GM13977 (cell line): Measurements from ENCODE around the gene INAFM1.
A peak's percentile ranks its signal among the peaks of the same experiment; 100 is the strongest.

ENCODE experiments used
- DNase-seq: peaks from one replicate; pipeline ENCODE4 v3.0.0; 2012; ENCODE audit warnings: low spot score
- in situ Hi-C: fragments of 300-500 bp; cut with MboI; formaldehyde crosslinking; loops from one replicate; pipeline ENCODE4 v1.12.0; 2022; ENCODE audit warnings: low sequenced_read_pairs, low pct_unique_long_range_greater_than_20kb, mixed read lengths, inconsistent platforms; ENCODE audit not compliant: unreplicated experiment
- TF ChIP-seq, protein P1 (sequence below): IDR thresholded peaks from 2 replicates; pipeline ENCODE4 v1.5.1; 2012; ENCODE audit warnings: mild to moderate bottlenecking, control low read depth; ENCODE audit not compliant: insufficient read depth; ENCODE audit errors: extremely low read depth, missing control alignments

INAFM1 gene

DNA sequence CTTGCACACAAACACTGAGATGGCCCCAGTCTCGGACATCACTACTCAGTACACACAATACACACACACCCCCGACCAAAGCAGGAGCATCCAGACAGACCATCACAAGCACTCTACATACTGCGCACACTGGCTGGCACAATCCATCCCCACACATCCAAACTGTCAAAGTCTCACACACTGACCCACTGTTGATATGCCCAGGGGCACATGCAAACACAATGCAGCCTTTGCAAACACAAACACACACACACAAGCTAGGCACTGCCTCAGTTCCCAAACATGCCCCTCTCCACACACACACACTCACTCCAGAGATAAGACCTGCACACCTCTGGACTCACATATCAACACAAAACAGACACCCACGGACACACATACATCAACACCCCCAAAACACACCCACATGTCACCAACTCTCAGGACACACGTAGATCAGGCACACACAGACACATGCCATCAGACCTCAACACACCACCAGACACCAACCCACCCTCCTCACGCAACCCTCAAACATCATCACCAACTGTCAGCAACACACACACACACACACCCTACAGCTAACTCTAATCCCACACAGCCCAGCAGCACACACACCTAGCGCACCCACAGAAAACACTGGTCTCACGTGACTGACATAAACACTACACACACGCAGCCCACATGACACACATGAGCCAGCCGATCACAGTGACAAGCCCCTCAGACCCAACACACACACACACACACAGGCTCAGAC lies 45.6 kb upstream of the INAFM1 start:
- TF ChIP-seq, protein P1, sequence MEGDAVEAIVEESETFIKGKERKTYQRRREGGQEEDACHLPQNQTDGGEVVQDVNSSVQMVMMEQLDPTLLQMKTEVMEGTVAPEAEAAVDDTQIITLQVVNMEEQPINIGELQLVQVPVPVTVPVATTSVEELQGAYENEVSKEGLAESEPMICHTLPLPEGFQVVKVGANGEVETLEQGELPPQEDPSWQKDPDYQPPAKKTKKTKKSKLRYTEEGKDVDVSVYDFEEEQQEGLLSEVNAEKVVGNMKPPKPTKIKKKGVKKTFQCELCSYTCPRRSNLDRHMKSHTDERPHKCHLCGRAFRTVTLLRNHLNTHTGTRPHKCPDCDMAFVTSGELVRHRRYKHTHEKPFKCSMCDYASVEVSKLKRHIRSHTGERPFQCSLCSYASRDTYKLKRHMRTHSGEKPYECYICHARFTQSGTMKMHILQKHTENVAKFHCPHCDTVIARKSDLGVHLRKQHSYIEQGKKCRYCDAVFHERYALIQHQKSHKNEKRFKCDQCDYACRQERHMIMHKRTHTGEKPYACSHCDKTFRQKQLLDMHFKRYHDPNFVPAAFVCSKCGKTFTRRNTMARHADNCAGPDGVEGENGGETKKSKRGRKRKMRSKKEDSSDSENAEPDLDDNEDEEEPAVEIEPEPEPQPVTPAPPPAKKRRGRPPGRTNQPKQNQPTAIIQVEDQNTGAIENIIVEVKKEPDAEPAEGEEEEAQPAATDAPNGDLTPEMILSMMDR = no peak
- in situ Hi-C loops = no loop called here
- DNase-seq = peak; percentile 28

DNA sequence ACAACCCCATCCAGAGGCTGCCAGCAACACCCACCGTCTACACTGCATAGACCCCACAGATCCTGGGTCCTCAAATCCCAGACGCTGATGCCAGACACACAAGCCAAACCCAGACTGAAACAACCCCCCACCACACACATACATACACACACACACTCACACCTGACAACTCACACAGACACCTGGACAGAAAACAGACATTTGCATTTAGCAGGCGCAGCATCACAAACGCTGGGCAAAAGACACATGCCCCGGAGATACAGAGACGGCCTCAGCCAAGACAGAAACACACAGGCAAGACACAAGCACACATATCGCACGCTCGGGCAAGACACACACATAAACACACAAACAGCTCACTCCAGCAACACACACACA lies 45.0 kb upstream of the INAFM1 start:
- in situ Hi-C loops = no loop called here
- DNase-seq = peak; percentile 27
- TF ChIP-seq, protein P1 = no peak

GRCh38 chr19:47230054-47230920 lies 44.4 kb upstream of the INAFM1 start:
- DNase-seq = peak; percentile 87
- in situ Hi-C loops = no loop called here
- TF ChIP-seq, protein P1 = peak; percentile 88

DNA sequence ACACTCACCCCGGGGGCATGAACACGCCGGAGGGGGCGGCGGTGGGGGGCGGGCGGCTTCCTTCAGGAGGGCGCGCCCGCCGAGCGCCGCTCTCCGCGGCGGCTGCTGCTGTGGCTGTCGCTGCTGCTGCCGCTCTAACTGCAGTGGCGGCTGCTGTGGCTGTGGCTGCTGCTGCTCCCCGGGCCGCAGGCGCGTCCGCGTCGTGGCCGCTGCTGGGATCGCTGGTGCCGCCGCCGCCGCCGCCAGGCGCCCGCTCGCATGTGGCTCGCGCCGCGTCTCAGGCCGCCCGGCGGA lies 43.8 kb upstream of the INAFM1 start, which contains the start of gene BBC3:
Gene BBC3, minus strand, starts transcription at position 279 of the 294 bp plus-strand sequence. CDS start 2,768 bp downstream, outside the sequence.
- TF ChIP-seq, protein P1 = no peak
- in situ Hi-C loops = no loop called here
- DNase-seq = no peak

- peak; percentile 91 for DNase-seq
- TF ChIP-seq, protein P1 = no peak
- in situ Hi-C loops = no loop called here
Observed at GRCh38 chr19:47231215-47232054, 43.2 kb upstream of the INAFM1 start.

- TF ChIP-seq, protein P1 = no peak
- DNase-seq = peak; percentile 48
- in situ Hi-C loops = no loop called here
Observed at GRCh38 chr19:47232422-47233211, 42.1 kb upstream of the INAFM1 start.
